ENCODE data around the gene FAM149B1.
A peak's percentile ranks its signal among the peaks of the same experiment; 100 is the strongest.
"Not testable (repeated sequence)": the region's sequence is repeated elsewhere in the genome, so short reads cannot be mapped to it uniquely, and the experiment has no call there.

Gene FAM149B1

DNA sequence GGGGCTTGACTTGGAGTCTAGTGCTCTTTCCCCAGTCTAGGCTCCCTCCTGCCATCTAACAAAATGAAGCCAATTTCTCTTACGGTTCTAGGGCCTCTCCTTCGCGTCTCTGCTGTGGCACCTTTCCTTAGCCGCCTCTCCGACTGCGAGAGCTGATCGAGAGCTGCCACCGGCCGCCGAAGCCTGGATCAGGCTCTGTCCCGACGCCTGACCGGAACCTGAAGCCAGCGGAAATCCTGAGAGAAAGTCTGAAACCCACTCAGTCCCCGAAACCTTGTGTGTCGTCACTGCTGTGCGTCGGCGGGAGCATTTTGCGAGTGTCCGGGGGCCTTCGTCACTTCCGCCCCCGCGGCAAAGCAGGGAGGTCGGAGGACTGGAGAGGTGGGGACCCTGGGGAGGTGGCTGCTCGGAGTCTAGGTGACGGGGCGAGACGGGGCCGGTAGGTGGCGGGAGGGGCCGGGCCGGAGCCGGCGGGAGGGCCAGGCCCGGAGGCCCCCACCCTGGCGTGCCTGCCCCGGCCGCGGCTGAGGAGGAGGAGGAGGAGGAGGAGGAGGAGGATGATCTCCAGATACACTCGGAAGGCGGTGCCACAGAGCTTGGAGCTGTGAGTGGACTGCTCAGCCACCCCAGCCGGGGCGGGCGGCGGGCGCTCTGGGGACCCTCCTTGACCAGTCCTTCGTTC, at the start of gene FAM149B1, which contains the start of gene ECD:
Gene FAM149B1 (plus strand): TSS at position 337 of the 682 bp plus-strand sequence. CDS start 221 bp downstream, at position 558.
Gene ECD (minus strand): TSS at position 226 of the 682 bp plus-strand sequence. CDS start 4,071 bp downstream, outside the sequence.
- DNase-seq = peak; percentile 93 to 95

DNA sequence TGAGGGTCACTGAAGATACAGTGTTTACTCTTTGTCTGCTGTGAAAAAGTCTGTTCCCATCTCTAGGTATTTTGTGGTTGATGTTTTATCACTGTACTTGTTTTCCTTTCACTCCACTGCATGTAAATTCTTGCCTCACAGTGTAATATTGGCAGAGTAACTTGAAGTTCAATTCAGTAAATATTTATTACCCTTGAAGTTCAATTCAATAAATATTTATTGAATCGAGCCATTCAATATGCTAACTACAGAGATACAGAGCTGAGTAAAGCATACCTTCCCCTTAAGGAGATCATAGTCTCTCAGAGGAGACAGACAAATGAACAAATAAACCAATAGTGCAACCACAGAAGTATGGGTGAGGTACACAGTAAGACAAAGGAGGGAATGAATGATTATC, 48.5 kb upstream of the FAM149B1 start:
- no peak for DNase-seq

DNA sequence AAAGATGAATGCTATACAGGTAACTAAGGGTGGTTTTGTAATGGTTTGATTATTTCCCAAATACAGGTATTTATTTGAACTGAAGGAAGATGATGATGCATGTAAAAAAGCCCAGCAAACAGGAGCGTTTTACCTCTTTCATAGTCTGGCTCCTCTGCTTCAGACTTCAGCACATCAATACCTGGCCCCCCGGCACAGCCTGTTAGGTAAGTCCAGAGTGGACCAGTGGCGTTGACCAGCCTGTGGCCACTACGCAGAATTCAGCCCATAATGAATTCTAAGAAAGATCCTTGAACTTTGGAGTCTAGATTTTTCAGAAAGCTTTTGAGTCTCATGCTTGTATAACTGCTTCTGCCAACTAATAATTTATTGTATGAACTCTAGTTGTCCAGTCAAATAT, 48.0 kb upstream of the FAM149B1 start:
- DNase-seq = no peak

DNA sequence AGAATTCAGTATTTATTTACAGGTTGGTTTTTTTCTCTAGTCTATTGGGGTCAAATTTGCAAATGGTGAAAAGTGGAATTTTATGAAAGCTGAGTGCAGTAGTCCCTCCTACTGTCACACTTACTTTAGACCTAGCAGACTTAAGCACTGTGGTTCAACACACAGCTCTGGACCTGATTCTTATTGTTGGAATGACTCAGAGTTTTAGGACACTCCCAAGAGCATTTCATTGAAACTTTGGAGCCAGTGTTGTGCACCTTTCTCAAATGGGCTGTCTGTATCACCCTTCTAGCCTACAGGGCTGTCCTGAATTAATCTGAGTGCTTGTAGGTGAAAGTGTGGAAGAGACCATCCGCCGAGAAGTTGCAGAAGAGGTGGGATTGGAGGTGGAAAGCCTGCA, 41.6 kb upstream of the FAM149B1 start:
- no peak for DNase-seq

DNA sequence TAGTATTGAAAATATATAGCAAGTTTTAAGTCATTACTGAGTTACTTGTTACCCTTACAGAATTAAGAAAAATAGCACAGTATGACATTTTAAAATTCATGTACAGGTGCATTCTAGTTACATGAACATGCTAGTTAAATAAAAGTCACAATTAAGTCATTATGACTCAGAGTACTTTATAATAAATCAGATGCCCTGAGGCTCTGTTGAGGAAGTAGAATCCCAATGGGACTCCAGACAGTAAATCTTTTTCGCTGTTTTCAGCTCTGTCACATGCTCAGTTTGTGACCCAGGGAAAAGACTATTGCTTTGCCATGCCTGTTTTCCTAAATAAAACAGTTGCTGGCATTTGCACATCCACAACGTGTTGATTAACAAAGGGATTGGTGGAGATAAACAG, 36.6 kb upstream of the FAM149B1 start:
- DNase-seq = no peak

DNA sequence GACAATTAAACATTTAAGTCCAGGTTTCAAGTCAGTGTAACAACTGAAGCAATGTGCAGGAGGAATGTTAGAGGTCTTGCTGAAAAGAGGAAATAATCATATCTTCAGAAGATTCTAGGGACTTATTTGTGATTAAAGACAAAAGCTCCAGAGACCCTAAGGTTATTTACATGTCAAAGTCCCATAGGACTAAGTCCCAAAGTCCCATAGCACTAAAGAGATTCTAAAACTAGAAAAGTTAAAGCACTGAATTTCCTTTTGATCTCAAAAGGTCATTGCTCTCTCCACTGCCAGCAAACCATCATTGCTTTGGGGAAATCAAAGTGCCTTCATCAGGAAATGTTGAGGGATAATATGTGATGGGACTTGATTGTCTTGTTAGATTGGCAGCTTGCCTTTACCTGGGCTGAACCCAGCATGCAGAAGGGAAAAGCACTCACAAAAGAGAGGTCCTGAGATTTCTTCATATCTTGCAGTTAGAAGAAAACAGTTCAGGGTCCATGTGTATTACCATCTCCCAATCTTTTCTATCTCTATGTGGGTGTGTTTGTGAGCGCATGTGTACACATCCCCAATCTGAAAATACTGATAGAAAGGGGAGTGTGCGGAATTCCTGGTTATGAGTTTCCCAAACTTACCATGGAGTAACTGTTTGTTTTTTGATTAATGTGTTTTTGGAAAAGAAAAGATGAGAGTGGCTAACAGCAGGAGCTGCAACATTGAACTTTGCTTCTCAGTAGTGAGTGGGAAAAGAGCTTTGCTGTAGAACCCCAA, 35.8 kb upstream of the FAM149B1 start:
- DNase-seq = no peak

DNA sequence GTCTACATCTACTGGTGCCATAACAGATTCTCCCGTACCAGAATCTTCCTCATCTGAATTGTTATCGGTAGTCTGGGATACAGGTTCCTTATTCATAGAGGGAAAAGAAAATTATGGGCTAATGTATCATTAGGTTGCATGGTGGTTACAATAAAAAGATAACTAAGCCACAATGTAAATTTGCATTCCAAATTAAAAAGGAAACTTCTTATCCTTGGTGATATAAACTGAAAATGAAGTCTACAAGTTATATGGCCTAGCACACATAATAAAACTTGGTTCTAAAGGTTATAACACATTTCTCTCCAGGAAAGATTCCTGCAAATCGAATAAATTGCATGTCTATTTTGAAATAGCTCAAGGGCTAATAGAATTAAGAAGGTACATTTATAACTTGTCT, 33.2 kb upstream of the FAM149B1 start:
- no peak for DNase-seq

DNA sequence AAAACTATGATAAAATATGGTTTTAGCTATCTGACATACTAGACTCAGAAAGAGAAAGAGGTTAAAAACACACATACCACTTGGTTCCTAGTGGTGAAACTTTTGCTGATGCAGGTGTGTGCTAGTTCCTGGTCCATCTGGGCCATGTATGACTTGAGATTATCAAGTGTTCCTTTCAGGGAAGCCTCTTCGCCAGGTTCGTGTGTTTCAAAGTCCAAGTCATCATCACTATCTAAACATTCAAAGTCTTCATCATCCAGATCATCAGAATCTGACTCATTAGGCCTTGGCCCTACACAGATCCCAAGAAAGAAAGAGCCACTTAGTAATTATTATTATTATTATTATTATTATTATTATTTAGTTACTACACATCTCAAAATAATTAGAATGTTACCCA, 31.3 kb upstream of the FAM149B1 start:
- no peak for DNase-seq

DNA sequence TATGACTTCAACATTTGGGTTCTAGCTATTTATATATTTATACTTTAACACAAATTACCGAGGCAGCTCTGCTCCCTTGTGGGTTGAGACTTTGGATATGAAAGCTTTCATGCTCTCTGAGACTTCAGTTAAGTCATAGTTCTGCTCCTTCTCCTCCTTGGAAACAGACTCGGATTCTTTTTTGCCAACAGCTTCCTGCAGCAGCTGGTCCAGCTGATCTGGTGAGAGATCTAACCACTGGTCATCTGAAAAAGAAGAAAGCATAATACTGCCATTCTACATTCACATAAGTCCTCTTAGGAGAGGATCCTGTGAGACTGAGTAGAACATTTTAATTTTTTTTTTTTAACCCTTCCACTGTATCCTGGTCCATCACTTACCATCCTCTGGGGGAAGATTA, 28.7 kb upstream of the FAM149B1 start:
- no peak for DNase-seq

DNA sequence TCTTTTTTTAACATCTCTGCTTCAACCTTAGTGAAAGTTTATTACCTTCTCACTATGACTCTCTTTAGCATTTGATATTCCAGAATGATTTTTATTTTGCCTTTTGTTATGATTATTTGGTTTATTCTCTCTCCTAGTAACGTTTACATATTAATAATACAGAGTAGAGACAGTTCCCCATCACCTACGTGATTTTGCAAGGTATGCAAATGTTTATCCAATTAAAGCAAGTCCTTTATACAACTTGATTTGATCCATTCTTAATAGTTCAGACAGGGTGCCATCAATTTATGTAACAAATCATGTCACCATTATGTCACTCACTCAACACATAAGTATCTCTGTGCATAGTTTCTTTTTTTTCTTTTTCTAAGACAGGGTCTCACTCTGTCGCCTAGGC, 26.3 kb upstream of the FAM149B1 start:
- DNase-seq = no peak

DNA sequence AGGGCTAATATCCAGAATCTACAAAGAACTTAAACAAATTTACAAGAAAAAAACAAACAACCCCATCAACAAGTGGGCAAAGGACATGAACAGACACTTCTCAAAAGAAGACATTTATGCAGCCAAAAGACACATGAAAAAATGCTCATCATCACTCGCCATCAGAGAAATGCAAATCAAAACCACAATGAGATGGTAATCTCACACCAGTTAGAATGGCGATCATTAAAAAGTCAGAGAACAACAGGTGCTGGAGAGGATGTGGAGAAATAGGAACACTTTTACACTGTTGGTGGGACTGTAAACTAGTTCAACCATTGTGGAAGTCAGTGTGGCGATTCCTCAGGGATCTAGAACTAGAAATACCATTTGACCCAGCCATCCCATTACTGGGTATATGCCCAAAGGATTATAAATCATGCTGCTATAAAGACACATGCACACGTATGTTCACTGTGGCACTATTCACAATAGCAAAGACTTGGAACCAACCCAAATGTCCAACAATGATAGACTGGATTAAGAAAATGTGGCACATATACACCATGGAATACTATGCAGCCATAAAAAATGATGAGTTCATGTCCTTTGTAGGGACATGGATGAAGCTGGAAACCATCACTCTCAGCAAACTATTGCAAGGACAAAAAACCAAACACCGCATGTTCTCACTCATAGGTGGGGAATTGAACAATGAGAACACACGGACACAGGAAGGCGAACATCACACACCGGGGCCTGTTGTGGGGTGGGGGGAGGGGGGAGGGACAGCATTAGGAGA, 17.1 kb upstream of the FAM149B1 start:
- DNase-seq = not testable (repeated sequence)

DNA sequence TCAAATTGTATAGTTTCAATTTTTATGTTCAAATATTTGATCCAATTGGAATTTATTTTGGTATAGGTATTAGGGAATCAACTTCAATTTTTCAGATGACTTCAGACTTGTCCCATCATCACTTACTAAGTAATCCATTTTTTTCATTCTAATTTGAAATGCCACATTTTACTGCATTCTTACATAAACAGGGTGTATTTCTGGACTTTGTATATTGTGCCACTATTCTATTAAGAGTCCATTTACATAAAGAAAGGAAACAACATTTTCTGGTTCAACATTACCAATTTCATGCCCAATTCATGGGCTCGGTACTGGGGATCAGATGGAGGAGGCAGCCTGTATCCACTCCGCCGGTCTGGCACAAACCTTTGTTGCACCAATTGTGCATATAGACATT, 15.9 kb upstream of the FAM149B1 start:
- DNase-seq = no peak

DNA sequence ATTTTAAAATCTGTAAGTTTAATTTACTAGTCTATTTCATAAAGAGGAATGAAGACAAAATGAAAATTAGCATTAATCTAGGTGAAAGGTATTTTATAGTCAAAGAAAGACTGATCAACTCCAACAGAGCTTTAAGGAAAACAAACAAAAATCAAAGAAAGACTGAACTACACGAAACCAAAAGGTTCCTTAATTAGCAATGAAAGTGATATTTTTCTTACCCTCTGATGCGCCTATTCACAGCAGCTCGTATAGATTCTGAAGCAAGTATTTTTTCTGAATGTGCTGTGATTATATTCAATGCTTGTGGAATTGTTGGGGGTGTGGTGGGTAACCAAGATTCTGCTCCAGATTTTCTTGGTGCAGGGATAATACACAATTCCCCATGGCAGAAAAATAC, 11.9 kb upstream of the FAM149B1 start:
- DNase-seq = no peak

DNA sequence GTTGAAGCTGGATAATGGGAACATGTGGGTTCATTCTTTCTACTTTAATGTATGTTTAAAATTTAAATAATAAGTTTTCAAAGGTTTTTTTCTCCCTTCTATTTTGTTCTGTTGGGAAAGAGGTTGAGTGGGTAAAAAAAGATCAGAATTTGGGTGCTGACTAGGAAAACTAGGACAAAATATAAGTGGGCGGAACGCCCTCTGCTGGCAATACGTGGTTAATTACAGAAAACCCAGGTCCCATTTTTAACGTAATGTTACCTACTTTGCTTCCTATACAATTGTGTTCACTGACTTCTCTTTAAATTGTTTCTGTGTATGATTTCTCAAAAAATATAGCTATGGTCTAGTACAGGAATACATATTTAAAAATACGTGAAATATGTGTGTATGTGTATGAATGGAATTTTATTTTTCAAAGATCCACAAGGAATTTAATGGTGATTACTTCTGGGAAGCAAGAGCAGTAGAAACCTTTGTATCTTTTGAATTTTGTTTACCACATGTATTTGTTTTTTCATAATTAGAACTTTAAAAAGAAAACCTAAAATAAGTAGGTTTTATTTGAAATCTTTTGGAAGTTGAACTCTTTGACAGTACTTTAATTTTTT, 8.8 kb upstream of the FAM149B1 start:
- peak; percentile 57 to 68 for DNase-seq

DNA sequence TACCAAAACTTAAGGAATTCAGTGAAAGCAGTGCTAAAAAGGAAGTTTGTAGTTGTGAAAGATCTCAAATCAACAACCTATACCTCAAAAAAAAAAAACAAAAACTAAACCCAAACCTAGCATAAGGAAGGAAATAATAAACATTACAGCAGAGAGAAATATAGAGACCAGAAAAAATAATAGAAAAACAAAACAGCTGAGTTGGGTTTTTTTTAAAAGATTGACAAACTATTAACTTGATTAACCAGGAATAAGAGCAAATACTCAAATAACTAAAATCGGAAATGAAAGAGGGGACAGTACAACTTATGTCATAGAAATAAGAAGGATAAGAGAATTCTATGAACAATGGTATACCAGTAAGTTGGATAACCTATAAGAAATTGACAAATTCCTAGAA, 6.8 kb upstream of the FAM149B1 start:
- no peak for DNase-seq

DNA sequence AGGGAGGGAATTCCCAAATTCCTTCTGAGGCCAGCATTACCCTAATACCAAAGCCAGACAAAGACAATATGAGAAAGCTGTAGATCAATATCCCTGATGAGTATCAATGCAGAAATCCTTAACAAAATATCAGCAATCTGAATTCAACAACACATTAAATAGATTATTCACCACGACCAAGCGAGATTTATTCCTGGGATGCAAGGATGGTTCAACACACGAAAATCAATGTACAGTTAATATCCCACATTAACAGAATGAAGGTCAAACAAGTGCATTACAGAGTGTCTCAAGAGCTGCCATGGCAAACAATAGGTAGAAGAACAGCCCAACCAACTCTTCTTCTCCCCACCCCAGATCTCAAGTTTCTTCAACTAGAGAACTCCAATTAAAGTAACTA, 6.3 kb upstream of the FAM149B1 start:
- DNase-seq = no peak

DNA sequence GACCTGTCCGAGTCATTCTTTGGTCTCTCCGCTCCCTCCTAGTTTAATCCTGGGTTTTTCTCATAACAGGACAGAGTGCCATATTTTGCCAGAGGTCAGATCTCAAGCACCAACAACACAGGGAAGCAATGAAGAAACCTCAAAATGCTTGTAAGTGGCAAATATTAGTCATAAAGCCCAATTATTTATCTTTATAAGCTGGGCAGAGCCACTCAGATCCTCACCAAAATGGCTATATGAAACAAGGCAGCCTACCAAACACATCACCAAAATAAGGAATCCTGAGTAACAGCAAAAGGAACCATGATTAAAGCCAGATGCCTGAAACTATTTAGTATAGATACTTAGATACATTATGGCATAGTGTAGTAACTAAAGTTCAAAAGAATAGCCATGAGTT, 4.8 kb upstream of the FAM149B1 start:
- no peak for DNase-seq

DNA sequence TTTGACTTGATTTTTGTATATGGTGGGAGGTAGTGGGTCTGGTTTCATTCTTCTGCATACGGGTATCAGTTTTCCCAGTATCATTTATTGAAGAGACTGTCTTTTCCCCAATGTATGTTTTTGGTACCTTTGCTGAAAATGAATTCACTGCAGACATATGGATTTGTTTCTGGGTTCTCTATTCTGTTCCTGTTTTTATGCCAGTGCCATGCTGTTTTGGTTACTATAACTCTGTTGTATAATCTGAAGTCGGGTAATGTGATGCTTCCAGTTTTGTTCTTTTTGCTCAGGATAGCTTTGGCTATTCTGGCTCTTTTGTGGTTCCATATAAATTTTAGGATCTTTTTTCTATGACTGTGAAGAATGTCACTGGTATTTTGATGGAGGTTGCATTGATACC, 947 bp upstream of the FAM149B1 start:
- no peak for DNase-seq

DNA sequence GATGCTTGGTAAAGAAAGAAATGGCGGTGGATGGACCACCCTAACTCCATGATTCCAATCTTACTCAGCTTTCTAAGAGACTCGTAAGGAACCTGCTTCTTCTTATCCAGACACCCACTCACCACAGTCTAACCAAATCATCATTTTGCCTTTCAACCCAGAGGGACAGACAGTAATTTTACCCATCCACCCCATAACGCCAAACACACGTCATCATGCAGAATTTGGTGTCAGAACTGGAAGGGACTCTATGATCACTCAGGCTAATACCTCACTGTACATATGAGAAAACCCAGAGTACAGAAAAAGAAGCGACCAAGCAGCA, 499 bp upstream of the FAM149B1 start:
- DNase-seq = peak in 1 of 2 donors; percentile 25

DNA sequence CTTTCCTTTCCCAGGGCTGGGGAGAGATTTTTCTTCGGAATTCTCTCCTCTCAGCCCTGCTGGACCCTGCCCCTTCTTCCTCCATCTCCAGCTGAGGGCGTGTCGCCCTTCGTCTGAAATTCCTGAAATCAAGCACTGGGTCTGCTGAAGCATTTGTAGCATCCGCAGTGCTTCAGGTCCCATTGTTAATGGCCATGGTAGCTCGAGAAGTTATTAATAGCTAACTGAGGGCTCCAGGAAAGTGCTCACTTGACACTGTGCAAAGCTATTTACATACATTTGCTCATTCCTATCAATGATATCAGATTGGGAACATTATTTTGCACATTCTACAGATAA, 515 bp downstream of the FAM149B1 start:
- no peak for DNase-seq

DNA sequence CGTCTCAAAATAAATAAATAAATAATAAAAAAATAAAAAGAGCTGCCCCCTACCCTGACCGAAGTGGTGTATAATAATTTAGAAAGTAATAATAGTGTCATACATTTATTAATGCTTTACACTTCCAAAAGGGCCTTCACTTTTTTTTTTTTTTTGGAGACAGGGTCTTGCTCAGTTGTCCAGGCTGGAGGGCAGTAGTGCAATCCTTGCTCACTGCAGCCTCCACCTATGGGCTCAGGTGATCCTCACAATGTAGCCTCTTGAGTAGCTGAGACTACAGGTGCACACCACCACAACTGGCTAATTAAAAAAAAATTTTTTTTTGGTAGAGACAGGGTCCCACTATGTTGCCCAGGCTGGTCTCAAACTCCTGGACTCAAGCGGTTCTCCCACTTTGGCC, 1.4 kb downstream of the FAM149B1 start:
- no peak for DNase-seq

DNA sequence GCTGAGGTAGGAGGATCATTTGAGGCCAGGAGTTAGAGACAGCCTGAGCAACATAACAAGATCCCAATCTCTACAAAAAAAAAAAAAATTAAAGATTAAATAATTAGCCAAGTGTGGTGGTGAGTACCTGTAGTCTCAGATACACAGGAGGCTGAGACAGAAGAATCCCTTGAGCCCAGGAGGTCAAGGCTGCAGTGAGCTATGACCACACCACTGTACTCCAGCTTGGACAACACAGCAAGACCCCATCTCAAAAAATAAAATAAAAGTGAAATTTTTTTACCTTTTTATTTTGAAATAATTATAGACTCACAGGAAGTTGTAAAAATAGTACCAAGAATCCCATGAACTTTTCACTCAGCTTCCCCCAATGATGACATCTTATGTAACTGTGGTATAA, 4.9 kb downstream of the FAM149B1 start:
- DNase-seq = no peak

DNA sequence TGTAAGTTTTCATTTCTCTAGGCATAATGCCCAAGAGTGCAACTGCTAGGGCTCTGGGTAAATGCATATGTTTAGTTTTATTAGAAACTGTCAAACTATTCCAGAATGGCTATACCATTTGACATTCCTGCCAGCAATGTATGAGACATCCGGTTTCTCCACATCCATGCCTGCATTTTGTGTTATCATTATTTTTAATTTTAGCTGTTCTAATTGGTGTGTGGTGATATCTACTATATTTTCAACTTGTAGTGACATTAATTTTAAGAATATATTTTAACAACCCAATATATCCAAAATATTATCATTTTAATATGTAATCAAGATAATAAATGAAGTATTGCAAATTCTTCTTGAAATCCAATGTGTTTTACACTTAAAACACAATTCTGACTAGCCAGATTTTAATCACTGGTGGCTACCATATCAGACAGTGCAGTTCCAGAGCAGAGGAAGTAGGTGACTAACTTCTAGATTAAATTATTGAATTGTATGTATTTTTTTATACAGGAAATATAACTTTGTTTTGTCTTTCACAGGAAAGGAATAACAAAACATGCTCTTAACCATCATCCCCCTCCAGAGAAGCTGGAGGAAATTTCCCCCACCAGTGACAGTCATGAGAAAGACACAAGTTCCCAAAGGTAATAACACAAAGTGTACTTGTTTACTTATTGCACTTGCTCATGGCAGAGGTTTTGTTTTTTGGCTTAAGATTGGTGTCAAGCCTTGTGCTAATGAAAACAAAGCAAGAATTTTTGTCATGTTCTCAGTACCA, 6.4 kb downstream of the FAM149B1 start:
- no peak for DNase-seq

Data from stimulated activated CD4-positive, alpha-beta T cell treated with anti-CD3 and anti-CD28 coated beads, Interleukin-2, amount 100 ng/mL, for 24 hours (primary cell).